Measurements from ENCODE around the gene MARCHF6. TPM values are rescaled to one million over a fixed set of nuclear protein-coding genes. Genes with fewer than 3 reads are reported as not detected.

MARCHF6 gene
- polyA plus RNA-seq, 3 donors = 32.5 to 42.6 (median 33.5) TPM

DNA sequence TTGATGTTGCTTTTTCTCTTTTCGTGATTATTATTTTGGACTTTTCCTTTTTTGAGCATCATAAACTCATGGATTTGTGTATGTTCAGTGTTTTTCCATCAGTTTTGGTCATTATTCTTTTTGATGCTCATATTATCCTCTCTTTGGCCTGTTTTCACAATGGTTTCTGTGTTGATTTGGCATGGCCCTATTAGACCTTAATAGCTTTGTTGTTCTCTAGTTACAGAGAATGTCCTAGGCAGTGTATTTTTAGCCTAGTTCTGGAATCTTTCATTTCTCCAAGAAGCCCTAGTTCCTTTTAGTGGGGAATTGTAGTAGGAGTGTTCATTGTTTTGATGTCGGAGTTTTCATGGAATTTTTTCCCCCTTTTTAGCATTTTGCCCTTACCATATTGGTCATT lies 46.9 kb downstream of the MARCHF6 start:
- 86 to 94% (median 88%) methylated on average over 2 of the region's 2 CpGs for WGBS, 3 donors
- no peak overlapping the region for H3K27ac ChIP-seq (ENCODE audit: low read depth, low read length)

GRCh38 chr5:10400831-10401230 lies 47.3 kb downstream of the MARCHF6 start:
- no peak overlapping the region for H3K27ac ChIP-seq (ENCODE audit: low read depth, low read length)
- WGBS, 3 donors = 46 to 65% (median 53%) methylated on average over 3 of the region's 3 CpGs

- H3K27ac ChIP-seq (ENCODE audit: low read depth, low read length) = no peak overlapping the region
- 64 to 89% (median 68%) methylated on average over 1 of the region's 1 CpG for WGBS, 3 donors
Observed at GRCh38 chr5:10401498-10401897, 48.0 kb downstream of the MARCHF6 start.

Other genes with a start within 250 kb of the MARCHF6 start
- gene ATPSCKMT, start 103.8 kb upstream of the MARCHF6 start, polyA plus RNA-seq = 10 to 100 TPM in 2 of 3 donors, 1 to 10 TPM in 1; 5.1 to 13.4 (median 12.9) TPM
- 100 to 1,000 TPM in 2 of 3 donors, 10 to 100 TPM in 1; 80.2 to 237 (median 107) TPM for gene CCT5, start 103.4 kb upstream of the MARCHF6 start, polyA plus RNA-seq
- 10 to 100 TPM; 14.3 to 28.5 (median 25.6) TPM for gene CMBL, start 45.8 kb upstream of the MARCHF6 start, polyA plus RNA-seq
- gene ROPN1L, start 88.2 kb downstream of the MARCHF6 start, polyA plus RNA-seq = 1 to 10 TPM in 2 of 3 donors, under 1 TPM in 1; 0.89 to 2.6 (median 2.1) TPM
- 1 to 10 TPM in 1 of 3 donors, under 1 TPM in 2; 0.32 to 2.9 (median 0.89) TPM for gene ANKRD33B, start 210.4 kb downstream of the MARCHF6 start, polyA plus RNA-seq

Measured in adipose tissue (tissue), 3 donors.